Superior temporal gyrus (tissue), 1 donor: Measurements from ENCODE around the gene IFNW1.
A peak's percentile ranks its signal among the peaks of the same experiment; 100 is the strongest.

Experiments used
- DNase-seq: peaks from one replicate; pipeline ENCODE4 v3.0.0-alpha.2; 2016; ENCODE audit errors: extremely low spot score

The IFNW1 gene

DNA sequence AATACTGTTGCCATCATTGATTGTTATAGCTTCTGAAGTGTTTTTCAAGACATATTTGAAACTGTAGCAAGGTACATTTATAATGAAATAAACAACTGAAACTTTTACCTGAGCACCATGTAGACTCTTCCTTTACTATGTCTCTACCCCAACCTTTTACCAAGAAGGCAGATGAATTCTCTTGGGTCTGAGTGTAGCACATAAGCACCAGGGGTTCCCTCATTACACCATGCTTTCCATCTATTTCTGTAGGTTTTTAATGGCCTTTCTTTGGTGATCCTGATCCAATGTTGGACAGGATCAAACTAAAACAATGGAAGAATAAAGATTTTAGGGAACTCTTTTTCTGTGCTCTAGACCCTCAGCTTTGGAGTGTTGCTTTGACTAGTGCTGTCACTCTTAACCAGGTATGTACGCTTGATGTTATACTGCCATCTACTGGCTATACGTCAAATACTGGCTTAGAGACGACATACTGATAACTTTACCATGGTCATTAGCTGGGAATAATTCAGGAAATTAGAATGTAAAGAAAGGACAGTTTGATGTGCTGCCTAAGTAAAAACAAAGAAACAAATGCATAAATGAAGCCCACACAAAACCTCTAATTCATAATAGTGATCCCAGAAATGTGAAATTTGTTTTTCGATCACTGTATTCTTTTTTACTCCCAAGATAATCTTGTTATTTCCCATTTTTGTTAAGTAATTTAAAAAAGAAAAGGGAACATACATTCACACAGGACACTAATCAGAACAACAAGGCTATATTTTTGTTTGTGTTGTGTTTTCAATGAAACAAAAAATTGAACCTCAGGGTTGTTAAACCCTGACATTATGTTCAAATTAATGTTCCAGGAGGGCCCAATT is 30.7 kb downstream of the IFNW1 start:
- peak; percentile 91 for DNase-seq

DNA sequence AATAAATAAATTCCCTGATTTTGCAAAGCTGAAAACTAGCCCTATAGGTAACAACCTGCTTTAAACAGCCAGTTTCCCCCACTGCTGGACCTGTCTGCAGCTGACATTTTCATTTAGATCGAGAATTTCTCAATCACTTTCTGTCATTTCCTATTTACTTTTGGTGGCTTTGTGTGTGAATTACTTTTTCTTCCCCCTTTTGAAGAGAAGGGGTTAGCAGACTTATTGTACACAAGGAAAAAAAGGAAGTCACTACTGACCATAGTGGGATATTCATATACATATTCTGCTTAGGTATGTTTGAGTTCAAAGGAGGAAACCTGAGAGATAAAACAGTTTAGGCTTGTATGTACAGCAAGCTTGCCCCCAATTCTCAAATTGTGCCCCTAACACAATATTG is 36.8 kb downstream of the IFNW1 start:
- DNase-seq, result no peak

DNA sequence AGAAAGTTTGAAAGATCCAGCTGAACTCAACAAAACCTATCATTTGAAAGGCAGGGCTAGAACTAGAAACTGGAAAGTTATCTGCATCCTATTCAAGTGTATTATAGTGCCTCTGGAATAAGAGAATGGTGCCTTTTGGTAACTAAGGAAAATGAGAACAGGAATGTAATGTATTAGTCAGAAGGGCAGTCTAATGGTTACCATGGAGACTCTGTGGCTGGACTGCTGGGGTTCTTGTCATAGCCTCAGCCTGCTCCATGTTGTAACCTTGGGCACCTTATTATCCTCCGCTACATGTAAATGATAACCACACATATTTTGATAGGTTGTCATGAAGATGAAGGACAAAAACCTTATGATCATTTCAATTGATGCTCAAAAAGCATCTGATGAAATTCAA is 39.3 kb downstream of the IFNW1 start:
- no peak for DNase-seq

DNA sequence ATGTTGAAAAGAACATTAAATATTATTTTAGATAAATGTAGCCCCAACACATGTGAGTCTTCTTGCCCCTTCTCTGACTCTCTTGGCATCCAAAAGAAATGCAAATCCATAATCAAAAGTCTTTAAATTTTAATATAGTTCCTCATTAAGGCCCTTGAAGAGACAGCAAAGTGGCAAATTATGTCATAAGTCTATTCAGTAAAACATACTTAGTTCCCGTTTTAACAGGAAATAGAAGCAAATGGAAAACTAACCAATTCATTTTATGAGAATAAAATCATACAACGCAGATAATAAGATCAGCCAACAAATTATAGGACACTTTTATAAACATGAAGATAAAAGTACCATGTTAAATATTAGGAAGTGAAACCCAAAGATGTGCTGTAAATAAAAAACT is 43.8 kb downstream of the IFNW1 start:
- no peak for DNase-seq

DNA sequence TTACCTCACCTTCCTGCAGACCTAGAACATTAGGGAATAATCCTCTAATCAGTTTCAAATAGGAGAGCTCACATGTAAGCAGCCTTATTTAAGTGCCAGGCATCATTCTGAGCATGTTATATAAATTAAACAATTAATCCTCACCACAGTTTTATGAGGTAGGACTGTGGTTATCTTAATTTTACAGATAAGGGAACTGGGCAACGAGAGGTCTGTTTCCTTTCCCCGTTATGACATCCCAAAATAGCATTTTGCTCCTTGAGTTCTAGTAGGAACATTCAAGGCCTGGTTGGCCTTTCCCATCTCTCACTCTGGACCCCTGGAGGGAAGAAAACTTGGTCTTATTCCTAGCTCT is 44.8 kb downstream of the IFNW1 start:
- DNase-seq, result no peak

DNA sequence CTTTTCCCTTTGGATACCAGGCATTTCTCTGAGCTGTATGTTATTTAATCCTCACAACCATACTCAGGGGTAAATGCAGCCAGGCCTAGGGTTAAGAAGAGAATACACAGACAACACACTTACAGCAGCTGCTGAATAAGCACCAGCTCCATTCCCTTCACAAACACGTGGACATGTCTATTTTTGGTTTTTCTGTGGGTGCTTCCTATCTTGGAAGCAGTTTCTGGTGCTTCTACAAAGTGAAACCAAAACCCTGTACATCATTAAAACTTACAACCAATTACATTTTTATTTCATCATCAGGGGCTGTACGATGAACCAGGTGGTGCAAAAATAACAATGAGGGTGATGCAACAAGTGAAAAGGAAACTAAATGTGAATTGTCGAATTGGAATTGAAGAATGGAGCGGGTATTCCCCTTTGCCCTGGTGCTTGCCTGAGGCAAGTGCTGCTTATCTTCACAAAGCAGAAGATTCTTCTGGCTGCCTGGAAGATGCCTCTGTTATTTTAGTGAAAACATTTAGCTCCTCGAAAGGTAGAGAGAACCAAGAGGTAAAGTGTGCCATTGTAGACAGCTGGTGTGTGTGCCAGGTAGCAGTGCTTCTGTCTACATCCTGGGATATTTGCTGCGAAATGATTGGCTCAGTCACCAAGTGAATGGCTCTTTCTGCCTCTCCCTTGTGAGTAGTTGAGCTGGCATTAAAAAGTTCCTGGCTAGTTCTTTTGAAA is 45.3 kb downstream of the IFNW1 start:
- DNase-seq, result peak; percentile 56

DNA sequence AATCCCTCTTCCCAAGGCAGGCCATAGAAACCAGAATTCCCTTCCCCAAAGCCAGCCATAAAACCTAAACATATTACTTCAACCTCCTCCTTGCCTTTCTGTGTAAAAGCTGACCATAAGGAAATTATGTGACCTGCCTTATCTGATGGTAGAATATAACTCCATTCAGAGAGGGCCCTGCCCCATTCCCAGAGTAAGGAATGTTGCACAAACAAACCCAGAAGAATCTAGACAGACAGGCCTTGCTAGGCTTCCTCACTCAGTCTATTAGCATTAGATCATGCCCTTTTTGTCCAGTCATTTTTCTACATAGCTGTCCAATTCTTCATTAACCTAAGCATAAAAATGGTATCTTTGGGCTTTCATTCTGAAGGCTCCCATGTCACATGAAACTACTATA is 46.1 kb downstream of the IFNW1 start:
- no peak for DNase-seq
